Osteoblast (primary cell): ENCODE data around the gene YWHAB. TPM values are rescaled to one million over a fixed set of nuclear protein-coding genes. Genes with fewer than 3 reads are reported as not detected.

Experiments used
- DNase-seq: peaks from one replicate; pipeline ENCODE4 v3.0.0; 2011; ENCODE audit warnings: low spot score, mixed read lengths; ENCODE audit not compliant: insufficient read length; ENCODE audit errors: missing footprints
- H2AFZ ChIP-seq: 2 replicates; pipeline ENCODE4 v1.6.0; 2011; ENCODE audit warnings: mild to moderate bottlenecking, low read length
- H3K27ac ChIP-seq: 2 replicates; pipeline ENCODE4 v1.5.1; 2011; ENCODE audit warnings: mild to moderate bottlenecking, low read depth, low read length, moderate library complexity
- H3K27me3 ChIP-seq: 2 replicates; pipeline ENCODE4 v1.6.0; 2012; ENCODE audit warnings: mild to moderate bottlenecking, control low read depth, inconsistent platforms, low read length, moderate library complexity; ENCODE audit not compliant: insufficient read depth
- H3K36me3 ChIP-seq: 2 replicates; pipeline ENCODE4 v1.5.1; 2011; ENCODE audit warnings: mild to moderate bottlenecking, low read length, control low read depth, moderate library complexity; ENCODE audit not compliant: insufficient read depth
- H3K4me1 ChIP-seq: 2 replicates; pipeline ENCODE4 v1.5.1; 2011; ENCODE audit warnings: mild to moderate bottlenecking, low read length, control low read depth, moderate library complexity; ENCODE audit not compliant: insufficient read depth
- H3K4me2 ChIP-seq: 2 replicates; pipeline ENCODE4 v1.6.0; 2011; ENCODE audit warnings: mild to moderate bottlenecking, low read length; ENCODE audit not compliant: insufficient read depth
- H3K4me3 ChIP-seq: fragments of 200-600 bp; sonication (generic); 3 replicates; pipeline ENCODE4 v1.5.1; 2012; ENCODE audit warnings: mild to moderate bottlenecking, low read length, inconsistent platforms; ENCODE audit not compliant: insufficient read depth
- H3K79me2 ChIP-seq: 2 replicates; pipeline ENCODE4 v1.6.0; 2012; ENCODE audit warnings: mild to moderate bottlenecking, low read length, control low read depth, inconsistent platforms; ENCODE audit not compliant: insufficient read depth
- H3K9me3 ChIP-seq: 2 replicates; pipeline ENCODE4 v1.5.1; 2011; ENCODE audit warnings: low read depth, low read length, control low read depth
- H4K20me1 ChIP-seq: 2 replicates; pipeline ENCODE4 v1.6.0; 2012; ENCODE audit warnings: mild to moderate bottlenecking, low read length, control low read depth; ENCODE audit not compliant: insufficient read depth
- CTCF ChIP-seq: IDR thresholded peaks from 2 replicates; pipeline ENCODE4 v1.5.1; 2011; ENCODE audit warnings: mild to moderate bottlenecking, low read depth, low read length, moderate library complexity; ENCODE audit errors: extremely low read depth
- total RNA-seq: library from RNA; depleted of rRNA; stranded (reverse); fragments of >200 nt; gene quantifications from 2 replicates; pipeline ENCODE4 v1.2.3, GENCODE V29; 2012

Gene YWHAB
- total RNA-seq, 1 donor: 121 TPM

GRCh38 chr20:44839481-44839880 lies 46.0 kb upstream of the YWHAB start:
- no peak overlapping the region for H3K4me2 ChIP-seq
- TF ChIP-seq CTCF: no peak
- H3K27me3 ChIP-seq: peaks cover 54% of the 10 kb centered on the region
- no peaks in the 10 kb centered on the region for H4K20me1 ChIP-seq
- H3K36me3 ChIP-seq: no peaks in the 10 kb centered on the region
- no peak overlapping the region for H2AFZ ChIP-seq
- no peaks in the 10 kb centered on the region for H3K79me2 ChIP-seq
- no peaks in the 10 kb centered on the region for H3K4me1 ChIP-seq
- DNase-seq: no peak
- no peak overlapping the region for H3K27ac ChIP-seq
- no peaks in the 10 kb centered on the region for H3K9me3 ChIP-seq
- no peak overlapping the region for H3K4me3 ChIP-seq

- H3K9me3 ChIP-seq: no peaks in the 10 kb centered on the region
- DNase-seq: no peak
- no peak overlapping the region for H3K27ac ChIP-seq
- no peaks in the 10 kb centered on the region for H3K36me3 ChIP-seq
- TF ChIP-seq CTCF: no peak
- no peaks in the 10 kb centered on the region for H3K79me2 ChIP-seq
- peaks cover 43% of the 10 kb centered on the region for H3K27me3 ChIP-seq
- no peaks in the 10 kb centered on the region for H3K4me1 ChIP-seq
- no peak overlapping the region for H2AFZ ChIP-seq
- no peak overlapping the region for H3K4me2 ChIP-seq
- H3K4me3 ChIP-seq: no peak overlapping the region
- no peaks in the 10 kb centered on the region for H4K20me1 ChIP-seq
These were observed 44.7 kb upstream of the YWHAB start for GRCh38 chr20:44840826-44841225.

GRCh38 chr20:44841955-44842354 lies 43.5 kb upstream of the YWHAB start:
- no peak overlapping the region for H3K27ac ChIP-seq
- no peaks in the 10 kb centered on the region for H3K9me3 ChIP-seq
- no peak overlapping the region for H3K4me3 ChIP-seq
- no peaks in the 10 kb centered on the region for H4K20me1 ChIP-seq
- no peak for TF ChIP-seq CTCF
- H2AFZ ChIP-seq: no peak overlapping the region
- H3K4me2 ChIP-seq: no peak overlapping the region
- H3K27me3 ChIP-seq: peaks cover 33% of the 10 kb centered on the region
- H3K4me1 ChIP-seq: no peaks in the 10 kb centered on the region
- no peaks in the 10 kb centered on the region for H3K36me3 ChIP-seq
- DNase-seq: no peak
- no peaks in the 10 kb centered on the region for H3K79me2 ChIP-seq

- no peak overlapping the region for H3K4me3 ChIP-seq
- no peaks in the 10 kb centered on the region for H3K36me3 ChIP-seq
- no peaks in the 10 kb centered on the region for H4K20me1 ChIP-seq
- no peaks in the 10 kb centered on the region for H3K79me2 ChIP-seq
- H3K4me2 ChIP-seq: no peak overlapping the region
- peaks cover 14% of the 10 kb centered on the region for H3K27me3 ChIP-seq
- H3K9me3 ChIP-seq: no peaks in the 10 kb centered on the region
- no peak overlapping the region for H3K27ac ChIP-seq
- no peaks in the 10 kb centered on the region for H3K4me1 ChIP-seq
- DNase-seq: no peak
- TF ChIP-seq CTCF: no peak
- no peak overlapping the region for H2AFZ ChIP-seq
These were observed 41.6 kb upstream of the YWHAB start for GRCh38 chr20:44843876-44844275.
